Measurements from ENCODE around the gene LZIC.
"Not testable (repeated sequence)": the region's sequence is repeated elsewhere in the genome, so short reads cannot be mapped to it uniquely, and the experiment has no call there.

The LZIC gene

DNA sequence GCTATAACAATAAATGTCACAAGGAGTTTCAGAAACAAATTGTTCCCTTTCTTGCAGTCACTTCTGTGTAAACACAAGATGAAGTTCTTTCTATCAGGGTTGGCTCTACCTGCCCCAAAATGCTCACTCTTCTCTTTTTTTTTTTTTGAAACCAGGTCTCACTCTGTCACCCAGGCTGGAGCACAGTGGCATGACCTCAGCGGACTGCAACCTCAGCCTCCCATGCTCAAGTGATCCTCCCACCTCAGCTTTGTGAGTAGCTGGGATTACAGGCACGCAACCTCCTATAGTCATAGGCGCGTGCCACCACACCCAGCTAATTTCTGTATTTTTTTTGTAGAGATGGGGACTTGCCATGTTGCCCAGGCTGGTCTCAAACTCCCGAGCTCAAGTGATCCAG is 22.6 kb downstream of the LZIC start:
- no peak for ATAC-seq

DNA sequence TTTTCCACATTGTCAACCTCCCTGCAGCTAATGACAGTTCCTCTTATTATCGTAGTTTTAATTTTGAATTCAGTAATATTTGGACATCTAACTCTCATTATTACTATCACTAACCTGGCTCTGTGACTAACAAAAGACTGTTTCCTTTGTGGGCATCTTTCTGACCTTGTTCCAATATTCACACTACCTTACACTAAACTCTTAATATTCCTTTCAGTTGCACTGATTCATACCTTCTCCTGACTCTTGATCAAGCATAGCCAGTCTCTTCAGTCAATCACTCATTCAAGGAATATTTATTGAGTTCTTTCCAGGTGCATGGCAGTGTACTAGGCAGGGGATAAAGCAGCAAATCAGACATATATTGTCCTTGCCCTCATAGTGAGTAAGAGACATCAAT is 25.3 kb downstream of the LZIC start:
- ATAC-seq = no peak
- TF ChIP-seq, protein P1, sequence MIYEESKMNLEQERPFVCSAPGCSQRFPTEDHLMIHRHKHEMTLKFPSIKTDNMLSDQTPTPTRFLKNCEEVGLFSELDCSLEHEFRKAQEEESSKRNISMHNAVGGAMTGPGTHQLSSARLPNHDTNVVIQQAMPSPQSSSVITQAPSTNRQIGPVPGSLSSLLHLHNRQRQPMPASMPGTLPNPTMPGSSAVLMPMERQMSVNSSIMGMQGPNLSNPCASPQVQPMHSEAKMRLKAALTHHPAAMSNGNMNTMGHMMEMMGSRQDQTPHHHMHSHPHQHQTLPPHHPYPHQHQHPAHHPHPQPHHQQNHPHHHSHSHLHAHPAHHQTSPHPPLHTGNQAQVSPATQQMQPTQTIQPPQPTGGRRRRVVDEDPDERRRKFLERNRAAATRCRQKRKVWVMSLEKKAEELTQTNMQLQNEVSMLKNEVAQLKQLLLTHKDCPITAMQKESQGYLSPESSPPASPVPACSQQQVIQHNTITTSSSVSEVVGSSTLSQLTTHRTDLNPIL (CRISPR knock-in tag; IDR thresholded peaks at IDR 0.05; ENCODE audit: low read depth) = no peak
- TF ChIP-seq CSRNP3 (CRISPR knock-in tag; IDR thresholded peaks at IDR 0.05) = no peak
- no peak for TF ChIP-seq ISL1 (CRISPR knock-in tag; IDR thresholded peaks at IDR 0.05)
- no peak for TF ChIP-seq ZNF565 (CRISPR knock-in tag; conservative IDR thresholded peaks at IDR 0.05; ENCODE audit: low read depth)
- no peak for TF ChIP-seq GLIS3 (CRISPR knock-in tag; IDR thresholded peaks at IDR 0.05)
- no peak for TF ChIP-seq ZNF8 (CRISPR knock-in tag; IDR thresholded peaks at IDR 0.05)
- no peak for TF ChIP-seq SNAI2 (CRISPR knock-in tag; IDR thresholded peaks at IDR 0.05)
- TF ChIP-seq, protein P2, sequence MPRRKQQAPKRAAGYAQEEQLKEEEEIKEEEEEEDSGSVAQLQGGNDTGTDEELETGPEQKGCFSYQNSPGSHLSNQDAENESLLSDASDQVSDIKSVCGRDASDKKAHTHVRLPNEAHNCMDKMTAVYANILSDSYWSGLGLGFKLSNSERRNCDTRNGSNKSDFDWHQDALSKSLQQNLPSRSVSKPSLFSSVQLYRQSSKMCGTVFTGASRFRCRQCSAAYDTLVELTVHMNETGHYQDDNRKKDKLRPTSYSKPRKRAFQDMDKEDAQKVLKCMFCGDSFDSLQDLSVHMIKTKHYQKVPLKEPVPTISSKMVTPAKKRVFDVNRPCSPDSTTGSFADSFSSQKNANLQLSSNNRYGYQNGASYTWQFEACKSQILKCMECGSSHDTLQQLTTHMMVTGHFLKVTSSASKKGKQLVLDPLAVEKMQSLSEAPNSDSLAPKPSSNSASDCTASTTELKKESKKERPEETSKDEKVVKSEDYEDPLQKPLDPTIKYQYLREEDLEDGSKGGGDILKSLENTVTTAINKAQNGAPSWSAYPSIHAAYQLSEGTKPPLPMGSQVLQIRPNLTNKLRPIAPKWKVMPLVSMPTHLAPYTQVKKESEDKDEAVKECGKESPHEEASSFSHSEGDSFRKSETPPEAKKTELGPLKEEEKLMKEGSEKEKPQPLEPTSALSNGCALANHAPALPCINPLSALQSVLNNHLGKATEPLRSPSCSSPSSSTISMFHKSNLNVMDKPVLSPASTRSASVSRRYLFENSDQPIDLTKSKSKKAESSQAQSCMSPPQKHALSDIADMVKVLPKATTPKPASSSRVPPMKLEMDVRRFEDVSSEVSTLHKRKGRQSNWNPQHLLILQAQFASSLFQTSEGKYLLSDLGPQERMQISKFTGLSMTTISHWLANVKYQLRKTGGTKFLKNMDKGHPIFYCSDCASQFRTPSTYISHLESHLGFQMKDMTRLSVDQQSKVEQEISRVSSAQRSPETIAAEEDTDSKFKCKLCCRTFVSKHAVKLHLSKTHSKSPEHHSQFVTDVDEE (CRISPR knock-in tag; IDR thresholded peaks at IDR 0.05) = no peak
- TF ChIP-seq TOX (CRISPR knock-in tag; IDR thresholded peaks at IDR 0.05; ENCODE audit: borderline replicate concordance) = no peak
- TF ChIP-seq ZFP3 (CRISPR knock-in tag; IDR thresholded peaks at IDR 0.05) = no peak
- TF ChIP-seq ZNF70 (CRISPR knock-in tag; IDR thresholded peaks at IDR 0.05) = no peak
- no peak for TF ChIP-seq ESRRG (CRISPR knock-in tag; IDR thresholded peaks at IDR 0.05)
- TF ChIP-seq ZFP30 (CRISPR knock-in tag; IDR thresholded peaks at IDR 0.05) = no peak
- no peak for TF ChIP-seq ZC3H10 (CRISPR knock-in tag; IDR thresholded peaks at IDR 0.05)
- TF ChIP-seq ARNTL (CRISPR knock-in tag; IDR thresholded peaks at IDR 0.05; ENCODE audit: borderline replicate concordance, low read depth) = no peak
- TF ChIP-seq RARB (CRISPR knock-in tag; IDR thresholded peaks at IDR 0.05) = no peak

More for the DNA sequence above, 22.6 kb downstream of the LZIC start:
- TF ChIP-seq CSDC2 (CRISPR knock-in tag; IDR thresholded peaks at IDR 0.05) = no peak
- TF ChIP-seq, protein P2 (CRISPR knock-in tag; IDR thresholded peaks at IDR 0.05) = no peak
- no peak for TF ChIP-seq ZNF565 (CRISPR knock-in tag; conservative IDR thresholded peaks at IDR 0.05; ENCODE audit: low read depth)
- TF ChIP-seq GLIS3 (CRISPR knock-in tag; IDR thresholded peaks at IDR 0.05) = no peak
- no peak for TF ChIP-seq ZNF8 (CRISPR knock-in tag; IDR thresholded peaks at IDR 0.05)
- TF ChIP-seq BACH2 (CRISPR knock-in tag; IDR thresholded peaks at IDR 0.05; ENCODE audit: borderline replicate concordance) = no peak
- TF ChIP-seq ZNF70 (CRISPR knock-in tag; IDR thresholded peaks at IDR 0.05) = no peak
- TF ChIP-seq ZC3H10 (CRISPR knock-in tag; IDR thresholded peaks at IDR 0.05) = no peak
- TF ChIP-seq TCF4 (CRISPR knock-in tag; IDR thresholded peaks at IDR 0.05; ENCODE audit: borderline replicate concordance) = no peak
- no peak for TF ChIP-seq OSR1 (CRISPR knock-in tag; IDR thresholded peaks at IDR 0.05)
- no peak for TF ChIP-seq PPARA (CRISPR knock-in tag; IDR thresholded peaks at IDR 0.05; ENCODE audit: borderline replicate concordance)
- no peak for TF ChIP-seq ESRRG (CRISPR knock-in tag; IDR thresholded peaks at IDR 0.05)
- no peak for TF ChIP-seq POU6F1 (CRISPR knock-in tag; IDR thresholded peaks at IDR 0.05; ENCODE audit: borderline replicate concordance, low read depth)

DNA sequence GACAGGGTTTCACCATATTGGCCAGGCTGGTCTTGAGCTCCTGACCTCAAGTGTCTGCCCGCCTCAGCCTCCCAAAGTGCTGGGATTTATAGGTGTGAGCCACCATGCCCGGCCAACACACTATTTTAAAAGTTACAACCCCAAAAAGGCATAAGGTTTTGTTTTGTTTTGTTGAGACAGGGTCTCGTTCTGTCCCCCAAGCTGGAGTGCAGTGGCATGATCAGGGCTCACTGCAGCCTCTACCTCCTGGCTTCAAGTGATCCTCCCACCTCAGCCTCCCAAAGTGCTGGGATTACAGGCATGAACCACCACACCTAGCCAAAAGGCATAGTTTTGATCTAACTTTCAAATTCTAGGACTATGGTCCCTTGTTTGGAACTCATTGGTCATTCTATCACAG is 25.7 kb downstream of the LZIC start:
- not testable (repeated sequence) for ATAC-seq
